T47D (cell line): ENCODE data around the gene XRRA1.
"Not testable (repeated sequence)": the region's sequence is repeated elsewhere in the genome, so short reads cannot be mapped to it uniquely, and the experiment has no call there.

Source experiments
- DNase-seq, 2 experiments: peaks; one replicate each; pipeline versions ENCODE4 v3.0.0 to v3.0.0-alpha.2; 2011 to 2012; ENCODE audit warnings: low read depth in 1 of 2, low spot score in 1 of 2
- JUND ChIP-seq: IDR thresholded peaks from 2 replicates; pipeline ENCODE4 v1.6.1; 2012; ENCODE audit warnings: low read depth
- in situ Hi-C: cut with HindIII; loops from 2 replicates; pipeline ENCODE4 v1.10.0; 2016; ENCODE audit warnings: low sequenced_read_pairs, low pct_unique_long_range_greater_than_20kb

The XRRA1 gene, protein sequence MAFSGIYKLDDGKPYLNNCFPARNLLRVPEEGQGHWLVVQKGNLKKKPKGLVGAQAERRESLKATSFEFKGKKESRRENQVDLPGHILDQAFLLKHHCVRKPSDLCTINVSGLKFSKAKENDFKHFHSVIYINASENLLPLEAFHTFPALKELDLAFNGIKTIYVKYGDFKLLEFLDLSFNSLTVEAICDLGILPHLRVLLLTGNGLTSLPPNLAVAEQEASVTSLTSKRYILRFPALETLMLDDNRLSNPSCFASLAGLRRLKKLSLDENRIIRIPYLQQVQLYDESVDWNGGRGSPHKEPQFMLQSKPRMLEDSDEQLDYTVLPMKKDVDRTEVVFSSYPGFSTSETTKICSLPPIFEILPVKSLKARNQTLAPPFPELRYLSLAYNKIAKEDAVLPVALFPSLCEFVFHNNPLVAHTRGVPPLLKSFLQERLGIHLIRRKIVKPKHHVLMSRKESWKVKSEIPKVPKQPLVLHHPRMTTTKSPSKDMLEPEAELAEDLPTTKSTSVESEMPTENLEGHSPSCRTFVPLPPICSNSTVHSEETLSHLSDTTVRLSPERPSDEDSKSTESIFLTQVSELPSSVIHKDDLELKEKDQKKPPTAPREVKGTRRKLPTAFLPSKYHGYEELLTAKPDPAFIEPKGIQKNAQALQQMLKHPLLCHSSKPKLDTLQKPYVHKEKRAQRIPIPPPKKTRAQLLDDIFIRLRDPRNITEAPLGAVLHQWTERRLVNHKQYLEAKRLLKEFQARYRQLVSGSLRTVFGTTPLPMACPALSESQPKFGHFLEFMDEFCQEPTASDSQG

DNA sequence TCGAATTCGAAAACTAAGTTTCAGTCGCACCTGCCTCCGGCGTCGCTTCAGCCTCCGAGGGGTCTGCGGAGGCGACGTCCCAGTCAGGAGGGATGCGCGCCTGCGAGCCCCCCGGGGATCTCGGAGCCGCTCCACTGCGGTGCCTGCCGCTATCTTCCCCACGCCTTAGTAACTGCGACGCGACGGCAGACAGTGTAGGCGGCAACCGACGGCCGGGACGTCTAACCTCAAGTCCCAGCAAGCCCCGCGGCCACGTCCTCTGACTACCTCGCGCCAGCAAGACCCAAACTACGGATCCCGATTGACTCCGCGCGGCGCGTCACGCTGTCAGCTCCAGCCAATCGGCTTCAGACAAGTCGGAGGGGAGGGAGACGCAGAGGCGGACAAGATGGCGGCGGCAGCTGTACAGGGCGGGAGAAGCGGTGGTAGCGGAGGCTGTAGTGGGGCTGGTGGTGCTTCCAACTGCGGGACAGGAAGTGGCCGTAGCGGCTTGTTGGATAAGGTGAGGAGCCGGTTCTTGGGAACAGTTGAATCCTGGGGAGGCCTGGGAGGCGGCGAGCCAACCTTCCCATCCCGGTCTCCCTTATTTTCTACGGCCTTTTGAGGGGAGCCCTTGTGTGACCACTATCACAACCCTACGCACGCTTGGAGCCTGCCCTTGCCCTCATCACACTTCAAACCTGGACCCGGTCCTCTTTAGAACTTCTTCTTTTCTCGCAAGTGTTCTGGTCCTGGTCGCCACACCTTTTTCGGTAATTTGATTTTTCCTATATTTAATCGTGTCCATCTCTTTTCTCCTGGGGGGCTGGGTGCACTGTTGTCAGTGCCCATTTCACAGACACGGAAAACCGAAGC, at the start of gene XRRA1, which contains the start of gene SPCS2:
Gene XRRA1, minus strand, starts transcription at position 194 of the 855 bp plus-strand sequence. CDS start 8,213 bp downstream, outside the sequence.
Gene SPCS2, plus strand, starts transcription at position 369 of the 855 bp plus-strand sequence. Its CDS starts 20 bp downstream, at position 389.
- TF ChIP-seq JUND = no peak
- in situ Hi-C loops = no loop called here
- peak; percentile 96 to 99 for DNase-seq

- DNase-seq = no peak
- in situ Hi-C loops = no loop called here
- no peak for TF ChIP-seq JUND
Measured at GRCh38 chr11:74992852-74993251, 44.0 kb upstream of the XRRA1 start.

DNA sequence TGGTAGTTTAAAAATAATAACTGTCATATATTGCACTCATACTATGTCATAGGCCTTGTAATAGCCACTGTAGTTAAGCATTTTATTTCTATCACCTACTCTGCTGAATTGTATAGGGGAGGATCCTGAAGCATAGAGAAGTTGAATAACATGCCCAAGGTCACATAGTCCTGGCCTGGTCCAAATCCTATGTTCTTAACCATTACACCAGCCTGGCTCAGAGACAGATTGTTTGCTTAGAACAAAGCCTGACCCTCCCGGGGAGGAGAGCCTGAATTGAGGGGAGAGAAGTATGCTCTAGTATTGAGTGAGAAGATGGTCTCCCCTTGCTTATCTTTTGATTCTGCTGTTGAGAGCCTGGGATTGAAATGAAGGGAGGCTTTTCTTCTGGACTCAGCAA, 42.0 kb upstream of the XRRA1 start:
- DNase-seq = no peak
- no peak for TF ChIP-seq JUND
- in situ Hi-C loops = no loop called here

- in situ Hi-C loops = not testable (repeated sequence)
Measured at GRCh38 chr11:74990150-74990549, 41.3 kb upstream of the XRRA1 start.

DNA sequence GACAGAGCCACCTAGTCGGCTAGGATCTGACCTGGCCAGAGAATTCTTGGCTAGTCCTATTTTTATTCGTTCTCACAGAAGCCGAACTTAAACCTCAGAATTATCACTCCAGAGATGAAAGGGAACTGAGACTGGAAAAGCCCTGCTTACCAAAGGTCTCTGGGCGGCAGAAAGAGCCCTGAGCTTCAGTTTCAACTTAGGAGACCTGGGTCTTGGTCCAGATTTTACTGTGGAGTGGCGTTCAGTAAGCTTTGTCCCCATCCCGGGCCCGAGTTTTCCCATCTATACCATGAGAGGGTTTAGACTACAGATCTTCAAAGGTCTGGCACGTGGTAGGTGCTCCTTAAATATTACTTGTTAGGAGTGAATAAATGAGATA, 40.4 kb upstream of the XRRA1 start:
- TF ChIP-seq JUND = no peak
- in situ Hi-C loops = no loop called here
- peak in 1 of 2 experiments; percentile 25 for DNase-seq

More at GRCh38 chr11:74990150-74990549, 41.3 kb upstream of the XRRA1 start:
- DNase-seq = not testable (repeated sequence)

- in situ Hi-C loops = no loop called here
- peak; percentile 88 for DNase-seq
- no peak for TF ChIP-seq JUND
Measured at GRCh38 chr11:74988541-74989259, 39.8 kb upstream of the XRRA1 start, which contains the start of gene NEU3. Gene NEU3, plus strand, starts transcription at chr11:74988933. Its CDS starts 128 bp downstream, at chr11:74989061.

GRCh38 chr11:74984730-74985129, 35.8 kb upstream of the XRRA1 start:
- no peak for TF ChIP-seq JUND
- no peak for DNase-seq
- in situ Hi-C loops = no loop called here

DNA sequence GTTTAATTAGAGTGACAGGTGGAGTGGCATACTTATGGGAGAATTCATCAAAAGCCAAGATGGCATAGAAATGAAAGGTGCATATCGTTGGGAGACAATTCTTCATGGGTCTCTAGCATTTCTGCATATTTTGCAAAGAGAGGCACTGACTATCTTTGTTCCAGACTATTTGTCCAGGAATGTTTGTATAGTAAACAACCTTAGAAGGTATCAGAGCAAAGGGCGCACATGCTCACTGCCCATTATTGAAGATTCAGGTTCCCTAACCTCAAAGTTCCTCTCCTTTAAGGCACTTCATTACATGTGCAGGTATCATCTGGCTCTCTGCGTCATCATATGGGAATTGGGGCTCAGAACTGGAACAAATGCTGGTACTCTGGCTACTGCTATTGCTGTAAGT, 35.2 kb upstream of the XRRA1 start:
- no peak for DNase-seq
- no peak for TF ChIP-seq JUND
- in situ Hi-C loops = no loop called here

DNA sequence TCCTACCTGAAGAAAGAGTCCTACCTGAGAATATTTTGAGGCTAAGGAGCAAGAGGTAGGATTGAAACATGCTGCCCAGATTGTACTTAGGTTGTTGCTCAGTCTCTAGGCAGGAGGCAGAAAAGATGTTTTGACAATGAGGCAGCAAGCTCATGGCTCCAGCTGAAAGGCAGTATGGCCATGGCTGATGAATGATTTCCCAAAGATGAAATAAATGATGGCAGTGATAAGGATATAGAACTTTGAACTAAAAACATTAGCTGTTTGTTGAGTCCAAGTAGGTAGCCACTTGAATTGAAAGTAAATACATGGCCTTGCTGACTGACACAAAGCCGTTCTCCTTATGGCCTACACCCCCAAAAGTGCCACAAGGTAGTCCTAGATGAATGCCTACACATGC, 33.0 kb upstream of the XRRA1 start:
- no peak for DNase-seq
- in situ Hi-C loops = no loop called here
- no peak for TF ChIP-seq JUND

- in situ Hi-C loops = no loop called here
- DNase-seq = no peak
- TF ChIP-seq JUND = no peak
Measured at GRCh38 chr11:74980634-74981033, 31.7 kb upstream of the XRRA1 start.

GRCh38 chr11:74978041-74978440, 29.1 kb upstream of the XRRA1 start:
- in situ Hi-C loops = no loop called here
- no peak for TF ChIP-seq JUND
- no peak for DNase-seq

DNA sequence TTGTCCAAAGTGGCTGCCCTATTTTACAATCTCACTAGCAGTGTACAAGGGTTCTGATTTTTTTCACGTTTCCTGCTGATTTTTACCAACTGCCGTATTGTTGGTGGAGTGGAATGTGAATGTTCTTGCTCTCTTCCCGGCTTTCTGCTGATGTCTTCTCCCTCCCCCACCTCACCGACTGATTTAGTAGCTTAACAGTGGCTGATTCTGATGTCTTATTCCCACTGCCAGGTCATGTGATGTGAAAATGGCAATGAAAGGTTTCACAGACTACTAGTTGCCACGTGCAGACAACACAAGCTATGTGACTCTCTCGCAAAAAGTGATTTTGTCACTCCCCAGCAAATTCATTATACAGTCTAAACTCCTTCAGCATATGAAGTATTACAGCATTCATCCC, 22.5 kb upstream of the XRRA1 start:
- no peak for DNase-seq
- in situ Hi-C loops = no loop called here
- no peak for TF ChIP-seq JUND
